IMR-90 (cell line): ENCODE results near the gene FOXP4. TPM values are rescaled to one million over a fixed set of nuclear protein-coding genes. Genes with fewer than 3 reads are reported as not detected.

Source experiments
- ATAC-seq: fragments of 200-7000 bp; cut with Tn5 transposase; 2 replicates; pipeline ENCODE4 v1.9.1; 2020; ENCODE audit warnings: low read depth, mild to moderate bottlenecking, moderate library complexity
- BruUV-seq: library from RNA; stranded (reverse); fragments of 400-500 nt; replicated peaks from 2 replicates; lab custom pipeline; 2021; lab: Mats Ljungman, UMichigan
- CTCF ChIA-PET: fragments of 300-600 bp; formaldehyde crosslinking; extraction: SDS; loops from one replicate; lab custom pipeline; 2021; ENCODE audit warnings: antibody characterized with exemption; lab: Yijun Ruan, JAX
- POLR2A ChIA-PET: fragments of 300-600 bp; sonication (Branson Sonifier 250); formaldehyde crosslinking; loops from one replicate; lab custom pipeline; 2022; ENCODE audit warnings: antibody characterized with exemption; ENCODE audit not compliant: unreplicated experiment; lab: Charles Lee
- DNase-seq: peaks from one replicate; pipeline ENCODE4 v3.0.0; 2013
- H2AFZ ChIP-seq: replicated peaks from 2 replicates; pipeline ENCODE3; 2013; ENCODE audit warnings: low read length, mild to moderate bottlenecking; ENCODE audit not compliant: poor library complexity
- H2AK5ac ChIP-seq: 2 replicates; pipeline ENCODE4 v1.6.1; 2013; ENCODE audit warnings: low read depth, low read length, inconsistent platforms
- H2AK9ac ChIP-seq: replicated peaks from 2 replicates; pipeline ENCODE3; 2013; ENCODE audit warnings: mild to moderate bottlenecking, low read depth, low read length, moderate library complexity; ENCODE audit not compliant: poor library complexity
- H2BK120ac ChIP-seq: 2 replicates; pipeline ENCODE4 v1.6.1; 2013; ENCODE audit warnings: low read depth, low read length, inconsistent platforms
- H2BK15ac ChIP-seq: 3 replicates; pipeline ENCODE4 v1.6.1; 2013; ENCODE audit warnings: low read depth, low read length, inconsistent platforms
- H2BK20ac ChIP-seq: 2 replicates; pipeline ENCODE4 v1.6.1; 2013; ENCODE audit warnings: low read depth, mild to moderate bottlenecking, inconsistent platforms, low read length, moderate library complexity
- H2BK5ac ChIP-seq: 2 replicates; pipeline ENCODE4 v1.6.1; 2013; ENCODE audit warnings: mild to moderate bottlenecking, low read depth, low read length, inconsistent platforms; ENCODE audit not compliant: poor library complexity, severe bottlenecking
- H3K14ac ChIP-seq: replicated peaks from 2 replicates; pipeline ENCODE4 v1.6.1; 2013; ENCODE audit warnings: low read depth, low read length, inconsistent platforms
- H3K18ac ChIP-seq: 2 replicates; pipeline ENCODE4 v1.6.1; 2013; ENCODE audit warnings: low read depth, low read length, control low read depth
- H3K23ac ChIP-seq: 2 replicates; pipeline ENCODE4 v1.6.1; 2013; ENCODE audit warnings: low read depth, low read length, inconsistent platforms
- H3K27ac ChIP-seq: 2 replicates; pipeline ENCODE4 v1.5.1; 2013; ENCODE audit warnings: mild to moderate bottlenecking, control low read depth, low read length; ENCODE audit not compliant: insufficient read depth
- H3K27me3 ChIP-seq: 2 replicates; pipeline ENCODE4 v1.6.1; 2013; ENCODE audit warnings: low read length; ENCODE audit not compliant: control insufficient read depth, insufficient read depth
- H3K36me3 ChIP-seq: 2 replicates; pipeline ENCODE4 v1.6.1; 2013; ENCODE audit warnings: low read length, mixed read lengths; ENCODE audit not compliant: control insufficient read depth, insufficient read depth
- H3K4ac ChIP-seq: 2 replicates; pipeline ENCODE4 v1.6.1; 2013; ENCODE audit warnings: low read depth, low read length, inconsistent platforms
- H3K4me1 ChIP-seq: 2 replicates; pipeline ENCODE4 v1.6.1; 2013; ENCODE audit warnings: low read length, mixed read lengths; ENCODE audit not compliant: control insufficient read depth, insufficient read depth
- H3K4me2 ChIP-seq: 2 replicates; pipeline ENCODE4 v1.6.1; 2013; ENCODE audit warnings: low read depth, mild to moderate bottlenecking, control low read depth, low read length, moderate library complexity
- H3K4me3 ChIP-seq: 2 replicates; pipeline ENCODE4 v1.5.1; 2013; ENCODE audit warnings: low read depth, mild to moderate bottlenecking, control low read depth, low read length, moderate library complexity; ENCODE audit not compliant: insufficient read depth
- H3K56ac ChIP-seq: 2 replicates; pipeline ENCODE4 v1.6.1; 2013; ENCODE audit warnings: low read length, inconsistent platforms; ENCODE audit not compliant: insufficient read depth; ENCODE audit errors: extremely low read depth
- H3K79me1 ChIP-seq, 2 experiments: 2 replicates each; pipeline ENCODE4 v1.6.1; 2013; ENCODE audit warnings: low read length in 2 of 2, inconsistent platforms in 1 of 2, low read depth in 1 of 2
- H3K9ac ChIP-seq: 2 replicates; pipeline ENCODE4 v1.6.1; 2013; ENCODE audit warnings: low read depth, low read length, control low read depth
- H3K9me1 ChIP-seq: 2 replicates; pipeline ENCODE4 v1.6.1; 2013; ENCODE audit warnings: low read length, inconsistent platforms; ENCODE audit not compliant: insufficient read depth
- H3K9me3 ChIP-seq: 2 replicates; pipeline ENCODE4 v1.6.1; 2013; ENCODE audit warnings: low read length; ENCODE audit not compliant: control insufficient read depth, insufficient read depth
- H4K20me1 ChIP-seq: 2 replicates; pipeline ENCODE4 v1.6.1; 2013; ENCODE audit warnings: low read length, inconsistent platforms; ENCODE audit not compliant: insufficient read depth
- H4K5ac ChIP-seq: 2 replicates; pipeline ENCODE4 v1.6.1; 2013; ENCODE audit warnings: mild to moderate bottlenecking, low read depth, low read length, control low read depth
- H4K8ac ChIP-seq, 2 experiments: 2 replicates each; pipeline ENCODE4 v1.6.1; 2013; ENCODE audit warnings: low read depth in 2 of 2, low read length in 2 of 2, control low read depth in 1 of 2, inconsistent platforms in 1 of 2
- H4K91ac ChIP-seq: 2 replicates; pipeline ENCODE4 v1.6.1; 2013; ENCODE audit warnings: low read depth, low read length, inconsistent platforms; ENCODE audit not compliant: insufficient read depth
- BHLHE40 ChIP-seq: fragments of 150-350 bp; IDR thresholded peaks from 2 replicates; pipeline ENCODE4 v1.6.1; 2016; ENCODE audit warnings: mild to moderate bottlenecking, low read depth, low read length
- CHD1 ChIP-seq: IDR thresholded peaks from 2 replicates; pipeline ENCODE4 v1.6.1; 2012; ENCODE audit warnings: low read depth, low read length, improper control_type of control experiment
- CTCF ChIP-seq: conservative IDR thresholded peaks from 2 replicates; pipeline ENCODE4 v1.5.1; 2012; ENCODE audit warnings: mild to moderate bottlenecking, low read depth, low read length, improper control_type of control experiment
- FOS ChIP-seq: fragments of 150-350 bp; IDR thresholded peaks from 2 replicates; pipeline ENCODE4 v1.6.1; 2016; ENCODE audit warnings: low read depth, low read length
- MAFK ChIP-seq: IDR thresholded peaks from 2 replicates; pipeline ENCODE4 v1.6.1; 2012; ENCODE audit warnings: low read depth, low read length, improper control_type of control experiment
- NFE2L2 ChIP-seq: fragments of 150-350 bp; IDR thresholded peaks from 2 replicates; pipeline ENCODE4 v1.6.1; 2016; ENCODE audit warnings: low read depth, mild to moderate bottlenecking, low read length
- RAD21 ChIP-seq: IDR thresholded peaks from 2 replicates; pipeline ENCODE4 v1.6.1; 2012; ENCODE audit warnings: low read length, improper control_type of control experiment
- SMC3 ChIP-seq: fragments of 150-350 bp; IDR thresholded peaks from 2 replicates; pipeline ENCODE4 v1.6.1; 2016; ENCODE audit warnings: low read depth, mild to moderate bottlenecking, antibody characterized with exemption, low read length, moderate library complexity
- USF2 ChIP-seq: fragments of 150-350 bp; IDR thresholded peaks from 2 replicates; pipeline ENCODE4 v1.6.1; 2017; ENCODE audit warnings: mild to moderate bottlenecking, antibody characterized with exemption, low read length, low read depth
- WGBS, 2 experiments: methylation state at CpG; one replicate each; pipeline versions ENCODE4 v1.1.5 to v1.1.7; 2013; ENCODE audit warnings: missing lambda C conversion rate in 2 of 2; ENCODE audit not compliant: insufficient read length in 1 of 2; ENCODE audit errors: extremely low coverage in 2 of 2; 5-methylcytosine and 5-hydroxymethylcytosine counted together
- dilution Hi-C: fragments of 300-500 bp; cut with HindIII; formaldehyde crosslinking; loops from one replicate; pipeline ENCODE4 v1.14.3; 2018; ENCODE audit warnings: low sequenced_read_pairs; ENCODE audit not compliant: unreplicated experiment
- in situ Hi-C: fragments of 300-500 bp; cut with MboI; formaldehyde crosslinking; loops from 3 replicates; pipeline ENCODE4 v1.14.3; 2019; ENCODE audit warnings: low sequenced_read_pairs, inconsistent platforms, mixed read lengths
- intact Hi-C: fragments of 100-400 bp; cut with micrococcal nuclease; formaldehyde crosslinking; loops from 2 replicates; pipeline ENCODE4 v1.10.0; 2022
- polyA plus RNA-seq, 3 experiments: library from polyadenylated mRNA; depleted of rRNA; stranded (reverse); fragments of >200 nt; gene quantifications; 2 replicates each; pipeline ENCODE4 v1.2.3, GENCODE V29; 2012; ENCODE audit warnings: low replicate concordance in 1 of 3
- total RNA-seq: library from RNA; depleted of rRNA; stranded (reverse); fragments of >200 nt; gene quantifications from 2 replicates; pipeline ENCODE4 v1.2.3, GENCODE V29; 2012
- TF ChIP-seq, protein P1 (sequence below): fragments of 150-350 bp; IDR thresholded peaks from 2 replicates; pipeline ENCODE4 v1.6.1; 2016; ENCODE audit warnings: low read depth, mild to moderate bottlenecking, low read length, moderate library complexity, borderline replicate concordance

The FOXP4 gene
- total and polyA plus RNA-seq, 2 of the 4 experiments (the other 2 are of a cell fraction) = 0.72 to 9.5 TPM

DNA sequence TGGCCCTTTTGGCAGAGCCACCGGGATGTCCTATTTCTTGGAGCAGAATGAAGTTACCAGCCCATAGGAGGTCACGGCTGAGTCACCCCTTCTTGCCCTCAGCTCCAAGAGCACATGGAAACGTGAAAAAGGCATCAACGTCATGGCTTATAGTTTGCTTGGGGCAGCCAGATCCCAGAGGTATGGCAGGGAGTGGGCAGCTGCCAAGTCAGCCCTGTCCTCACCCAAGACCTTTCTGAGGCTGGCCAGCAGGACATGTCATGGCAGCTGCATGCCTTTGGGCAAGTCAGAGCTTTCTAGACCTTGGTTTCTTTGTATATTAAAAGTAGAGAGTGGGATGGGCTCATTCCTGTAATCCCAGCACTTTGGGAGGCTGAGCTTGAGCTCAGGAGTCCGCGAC lies 83.9 kb downstream of the FOXP4 start:
- DNase-seq = no peak
- Histone ChIP-seq H3K23ac (no peak overlapping the region), H4K91ac (no peak overlapping the region), H3K79me1 (no peaks in the 10 kb centered on the region), H2BK120ac (no peak overlapping the region), H2BK5ac (no peak overlapping the region), H4K20me1 (no peaks in the 10 kb centered on the region), H3K4me3 (no peak overlapping the region), H3K4ac (no peak overlapping the region), H3K9me3 (no peaks in the 10 kb centered on the region), H3K4me2 (no peak overlapping the region), H2AFZ (no peak overlapping the region), H2AK9ac (no peak overlapping the region), H3K18ac (no peak overlapping the region), H3K9ac (no peak overlapping the region), H2AK5ac (no peak overlapping the region), H3K9me1 (no peaks in the 10 kb centered on the region), H3K27ac (no peak overlapping the region), H2BK15ac (no peak overlapping the region), H3K36me3 (no peaks in the 10 kb centered on the region), H3K27me3 (peaks cover 69% of the 10 kb centered on the region), H2BK20ac (no peak overlapping the region), H3K56ac (no peak overlapping the region), H3K14ac (no peak overlapping the region), H4K5ac (no peak overlapping the region), H3K4me1 (no peaks in the 10 kb centered on the region), H4K8ac (no peak overlapping the region)
- intact Hi-C loops = no loop called here
- ATAC-seq = no peak
- no TSS peak for BruUV-seq
- POLR2A ChIA-PET = no interaction called here
- TF ChIP-seq RAD21 = no peak
- no peak for TF ChIP-seq FOS
- TF ChIP-seq USF2 = no peak
- TF ChIP-seq, protein P1, sequence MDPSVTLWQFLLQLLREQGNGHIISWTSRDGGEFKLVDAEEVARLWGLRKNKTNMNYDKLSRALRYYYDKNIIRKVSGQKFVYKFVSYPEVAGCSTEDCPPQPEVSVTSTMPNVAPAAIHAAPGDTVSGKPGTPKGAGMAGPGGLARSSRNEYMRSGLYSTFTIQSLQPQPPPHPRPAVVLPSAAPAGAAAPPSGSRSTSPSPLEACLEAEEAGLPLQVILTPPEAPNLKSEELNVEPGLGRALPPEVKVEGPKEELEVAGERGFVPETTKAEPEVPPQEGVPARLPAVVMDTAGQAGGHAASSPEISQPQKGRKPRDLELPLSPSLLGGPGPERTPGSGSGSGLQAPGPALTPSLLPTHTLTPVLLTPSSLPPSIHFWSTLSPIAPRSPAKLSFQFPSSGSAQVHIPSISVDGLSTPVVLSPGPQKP = no peak
- TF ChIP-seq SMC3 = no peak
- no peak for TF ChIP-seq CHD1
- no peak for TF ChIP-seq BHLHE40
- no peak for TF ChIP-seq NFE2L2
- no peak for TF ChIP-seq MAFK
- TF ChIP-seq CTCF = no peak
- CTCF ChIA-PET = no interaction called here
- dilution Hi-C loops = no loop called here
- in situ Hi-C loops = no loop called here
- whole genome bisulfite sequencing, 2 experiments = 77% methylated on average over 4 of the region's 6 CpGs; no CpG with 5 or more reads in 1 of the 2 experiments
